T-helper 2 cell treated with Interferon-gamma antibody and Interleukin-4, amounts not matched to agents 100 ng/mL and 5 ng/mL, for 36 hours (primary cell): ENCODE data around the gene ZDHHC1. TPM values are rescaled to one million over a fixed set of nuclear protein-coding genes. Genes with fewer than 3 reads are reported as not detected.
"Not testable (repeated sequence)": the region's sequence is repeated elsewhere in the genome, so short reads cannot be mapped to it uniquely, and the experiment has no call there.

Experiments used
- intact Hi-C: fragments of 100-400 bp; cut with micrococcal nuclease; formaldehyde crosslinking; loops from one replicate; pipeline ENCODE4 v1.15.1; 2023
- total RNA-seq: library from RNA; stranded (reverse); gene quantifications from 2 replicates; pipeline ENCODE4 v1.2.3, GENCODE V29; 2022

The ZDHHC1 gene
- total RNA-seq, 1 donor from 2014 or later = 0.36 TPM

GRCh38 chr16:67378642-67379041 is 37.6 kb downstream of the ZDHHC1 start:
- intact Hi-C loops = no loop called here

DNA sequence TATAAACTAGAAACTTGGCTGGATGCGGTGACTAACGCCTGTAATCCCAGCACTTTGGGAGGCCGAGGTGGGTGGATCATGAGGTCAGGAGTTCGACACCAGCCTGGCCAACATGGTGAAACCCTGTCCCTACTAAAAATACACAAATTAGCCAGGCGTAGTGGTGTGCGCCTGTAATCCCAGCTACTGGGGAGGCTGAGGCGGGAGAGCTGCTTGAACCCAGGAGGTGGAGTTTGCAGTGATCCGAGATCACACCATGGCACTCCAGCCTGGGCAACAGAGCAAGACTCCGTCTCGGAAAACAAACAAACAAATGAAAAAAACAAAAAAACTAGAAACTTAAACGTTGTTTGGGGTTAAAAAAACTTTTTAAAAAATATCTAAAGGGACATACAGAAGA is 40.3 kb downstream of the ZDHHC1 start:
- intact Hi-C loops = not testable (repeated sequence)

- intact Hi-C loops = no loop called here
Measured at GRCh38 chr16:67372664-67373063, 43.6 kb downstream of the ZDHHC1 start.

DNA sequence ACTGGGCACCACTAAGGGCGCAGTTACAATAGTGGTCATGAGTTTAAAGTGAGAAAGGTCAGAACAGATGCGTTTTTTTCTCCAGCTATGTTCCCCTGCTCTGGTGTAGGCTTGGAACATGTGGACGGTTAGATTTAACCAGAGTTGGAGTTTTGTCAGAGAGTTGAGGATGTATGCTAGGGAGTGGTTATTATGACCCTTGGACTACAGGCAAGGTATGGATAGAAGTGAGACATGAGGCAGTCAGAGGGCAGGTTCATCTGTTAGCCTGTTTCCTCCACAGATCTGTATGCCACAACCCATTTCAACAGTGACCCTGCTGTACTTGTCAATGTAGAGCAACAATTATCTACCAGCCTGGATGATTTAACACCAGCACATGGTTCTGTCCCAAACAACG is 45.6 kb downstream of the ZDHHC1 start:
- intact Hi-C loops = no loop called here

GRCh38 chr16:67364600-67365235 is 51.6 kb downstream of the ZDHHC1 start:
- intact Hi-C loops = no loop called here

GRCh38 chr16:67361038-67361437 is 55.2 kb downstream of the ZDHHC1 start:
- intact Hi-C loops = no loop called here

DNA sequence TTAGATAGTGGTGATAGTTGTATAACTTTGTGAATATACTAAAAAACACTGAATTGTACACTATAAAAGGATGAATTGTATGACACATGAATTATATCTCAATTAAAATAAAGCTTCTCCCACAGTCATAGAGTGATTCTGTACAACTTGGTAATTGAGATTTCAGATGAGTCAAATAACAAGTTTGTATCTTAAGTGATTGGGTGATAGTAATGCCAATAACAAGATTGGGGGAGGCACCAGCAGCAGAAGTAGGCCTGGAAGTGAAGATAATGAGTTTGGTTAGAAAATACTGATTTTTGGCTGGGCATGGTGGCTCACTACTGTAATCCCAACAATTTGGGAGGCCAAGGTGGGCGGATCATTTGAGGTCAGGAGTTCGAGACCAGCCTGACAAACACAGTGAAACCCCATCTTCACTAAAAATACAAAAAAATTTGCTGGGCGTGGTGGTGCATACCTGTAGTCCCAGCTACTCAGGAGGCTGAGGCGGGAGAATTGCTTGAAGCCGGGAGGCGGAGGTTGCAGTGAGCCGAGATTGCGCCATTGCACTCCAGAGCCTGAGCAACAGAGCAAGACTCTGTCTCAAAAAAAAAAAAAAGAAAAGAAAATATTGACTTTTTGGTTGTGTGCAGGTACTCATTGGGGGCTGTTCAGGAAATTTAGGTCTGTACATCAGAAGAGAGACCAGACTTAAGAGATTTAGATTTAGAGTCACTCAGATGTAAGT is 56.6 kb downstream of the ZDHHC1 start:
- intact Hi-C loops = not testable (repeated sequence)

DNA sequence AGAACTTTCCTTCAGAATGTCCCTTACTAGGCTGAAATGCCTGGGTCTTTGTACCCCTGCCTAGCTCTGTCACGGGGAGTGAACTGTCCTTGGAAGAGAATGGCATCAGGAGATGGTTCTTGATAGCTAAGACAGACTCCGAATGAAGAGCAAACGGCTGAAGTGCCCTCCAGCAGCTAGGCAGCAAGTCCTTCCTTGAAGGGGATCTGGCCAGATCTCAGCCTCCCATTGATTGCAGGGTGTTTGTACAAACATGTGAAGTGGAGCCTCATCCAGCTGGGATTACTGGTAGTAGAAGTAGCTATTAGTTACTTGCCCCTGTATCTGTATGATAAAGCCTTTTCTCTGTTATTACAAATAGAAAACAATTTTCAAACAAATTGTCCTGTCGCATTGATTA is 58.7 kb downstream of the ZDHHC1 start:
- intact Hi-C loops = no loop called here

DNA sequence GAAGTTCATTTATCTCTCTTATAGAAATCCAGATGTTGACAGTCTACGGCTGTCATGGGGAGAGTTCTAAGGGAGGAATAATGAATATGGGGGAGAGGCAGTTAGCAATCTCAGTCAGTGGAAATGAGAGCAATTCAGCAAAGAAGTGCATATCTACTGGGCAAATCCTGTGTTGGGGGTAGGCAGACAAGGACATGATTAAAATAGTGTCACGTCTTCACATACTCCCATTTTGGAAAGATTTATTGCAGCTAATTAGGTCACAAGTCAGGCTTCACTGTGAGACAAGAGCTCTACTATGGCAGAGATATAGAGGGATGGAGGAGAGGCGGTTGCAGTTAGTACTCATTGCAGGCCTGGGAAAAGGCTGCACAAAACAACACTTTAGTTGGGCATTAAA is 59.9 kb downstream of the ZDHHC1 start:
- intact Hi-C loops = no loop called here

GRCh38 chr16:67352463-67352862 is 63.8 kb downstream of the ZDHHC1 start:
- intact Hi-C loops = not testable (repeated sequence)

DNA sequence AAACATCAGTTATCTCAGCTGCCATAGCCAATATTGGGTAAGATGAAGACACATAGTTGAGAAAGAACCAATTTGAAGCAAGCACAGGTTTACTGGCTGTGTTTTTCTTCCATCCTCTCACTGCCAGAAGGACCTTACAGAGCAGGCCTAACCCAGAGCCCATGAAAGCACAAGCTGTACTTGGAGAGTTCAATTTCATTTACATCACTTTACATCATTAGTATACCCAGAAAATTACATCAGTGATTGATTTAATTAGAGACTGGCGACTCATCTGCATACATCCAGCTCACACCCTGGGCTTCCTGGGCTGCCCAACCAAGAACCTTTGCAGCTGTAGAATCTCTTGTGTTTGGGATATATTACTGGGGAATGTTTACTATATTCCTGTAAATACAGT is 66.0 kb downstream of the ZDHHC1 start:
- intact Hi-C loops = no loop called here

- intact Hi-C loops = loop anchor here (5.0 kb wide), 1 partner anchor 72 kb away; the partner anchor contains the start of gene PLEKHG4
Measured at GRCh38 chr16:67349172-67349571, 67.1 kb downstream of the ZDHHC1 start.

DNA sequence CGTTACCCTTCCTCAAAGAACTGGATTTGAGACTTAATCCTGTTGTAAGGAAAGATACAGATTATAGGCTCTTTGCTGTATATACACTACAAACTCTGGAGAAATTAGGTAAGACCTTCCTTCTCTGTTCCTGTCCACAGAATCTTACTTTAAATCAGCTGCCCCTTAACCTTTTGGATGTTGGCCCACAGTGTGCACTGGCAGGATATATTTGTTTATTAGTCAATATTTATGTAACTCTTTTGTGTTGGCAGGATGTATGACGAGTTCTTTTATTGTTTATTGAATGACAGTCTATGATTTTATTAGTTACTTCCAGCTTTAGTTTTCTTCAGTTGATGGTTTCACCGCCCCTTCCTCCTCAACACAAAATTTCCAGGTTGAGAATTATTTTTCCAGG is 69.9 kb downstream of the ZDHHC1 start:
- intact Hi-C loops = loop anchor here (5.0 kb wide), 1 partner anchor 69 kb away; the partner anchor contains the start of gene PLEKHG4

GRCh38 chr16:67345401-67345800 is 70.9 kb downstream of the ZDHHC1 start:
- intact Hi-C loops = loop anchor here (5.0 kb wide), 1 partner anchor 68 kb away; the partner anchor contains the start of gene PLEKHG4

Other genes starting within 250 kb of the ZDHHC1 start
- 19.4 and 20.2 TPM in 2 replicates for gene NOL3, start 245.9 kb downstream of the ZDHHC1 start, total RNA-seq
- 50.4 and 57.4 TPM in 2 replicates for gene MATCAP1, start 232.5 kb downstream of the ZDHHC1 start, total RNA-seq
- 0.09 TPM in 1 of 2 replicates, not detected in the other for gene EXOC3L1, start 226.3 kb downstream of the ZDHHC1 start, total RNA-seq
- 132 and 133 TPM in 2 replicates for gene E2F4, start 224.3 kb downstream of the ZDHHC1 start, total RNA-seq
- 7.4 and 8.2 TPM in 2 replicates for gene ELMO3, start 217.3 kb downstream of the ZDHHC1 start, total RNA-seq
- 46.2 and 51.2 TPM in 2 replicates for gene TMEM208, start 189.3 kb downstream of the ZDHHC1 start, total RNA-seq
- 60.3 and 64.6 TPM in 2 replicates for gene FHOD1, start 169.0 kb downstream of the ZDHHC1 start, total RNA-seq
- 2.9 and 3.3 TPM in 2 replicates for gene SLC9A5, start 167.5 kb downstream of the ZDHHC1 start, total RNA-seq
- 19.5 and 21.3 TPM in 2 replicates for gene PLEKHG4, start 136.9 kb downstream of the ZDHHC1 start, total RNA-seq
- 0.02 TPM in 1 of 2 replicates, not detected in the other for gene KCTD19, start 89.7 kb downstream of the ZDHHC1 start, total RNA-seq
- not detected in 2 replicates for gene LRRC36, start 89.7 kb downstream of the ZDHHC1 start, total RNA-seq
- not detected in 2 replicates for gene TPPP3, start 23.0 kb downstream of the ZDHHC1 start, total RNA-seq
- 0.36 and 0.93 TPM in 2 replicates for gene HSD11B2, start 14.6 kb upstream of the ZDHHC1 start, total RNA-seq
- 57.2 and 59.6 TPM in 2 replicates for gene ATP6V0D1, start 64.7 kb upstream of the ZDHHC1 start, total RNA-seq
- not detected in 2 replicates for gene AGRP, start 67.1 kb upstream of the ZDHHC1 start, total RNA-seq
- gene RIPOR1, start 112.4 kb upstream of the ZDHHC1 start, total RNA-seq = 14.4 and 14.5 TPM in 2 replicates
- gene CTCF, start 146.0 kb upstream of the ZDHHC1 start, total RNA-seq = 82.9 and 84.0 TPM in 2 replicates
- gene CARMIL2, start 228.7 kb upstream of the ZDHHC1 start, total RNA-seq = 178 and 195 TPM in 2 replicates
- gene ACD, start 243.8 kb upstream of the ZDHHC1 start, total RNA-seq = 39.1 and 41.1 TPM in 2 replicates
- 10.1 TPM in 2 replicates for gene PARD6A, start 244.5 kb upstream of the ZDHHC1 start, total RNA-seq